ENCODE measurements around the gene HARS2.
"Not testable (repeated sequence)": the region's sequence is repeated elsewhere in the genome, so short reads cannot be mapped to it uniquely, and the experiment has no call there.

HARS2 gene

GRCh38 chr5:140700177-140701144 lies 9.2 kb downstream of the HARS2 start, which contains the start of gene ZMAT2:
Gene ZMAT2 (plus strand): TSS chr5:140700447. CDS start chr5:140700461, 14 bp downstream.
- DNase-seq (ENCODE audit: low read depth): peak; percentile 93

DNA sequence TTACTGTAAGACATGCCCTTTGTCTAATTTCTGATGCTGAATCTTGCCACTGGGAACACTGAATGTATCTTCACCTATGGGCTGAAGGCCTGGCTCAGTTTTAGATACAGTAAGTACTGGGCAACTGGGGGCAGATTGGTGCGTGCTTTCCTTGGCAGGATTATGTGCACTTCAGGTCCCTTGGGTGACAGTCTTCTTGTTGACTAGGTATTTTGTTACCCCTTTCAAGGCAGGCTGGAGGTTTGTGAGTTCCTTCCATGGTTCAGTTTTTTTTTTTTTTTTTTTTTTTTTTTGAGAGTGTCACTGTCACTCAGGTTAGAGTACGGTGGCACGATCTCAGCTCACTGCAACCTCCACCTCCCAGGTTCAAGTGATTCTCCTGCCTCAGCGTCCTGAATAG lies 16.6 kb downstream of the HARS2 start:
- DNase-seq (ENCODE audit: low read depth): no peak

GRCh38 chr5:140708787-140709186 lies 17.5 kb downstream of the HARS2 start:
- DNase-seq (ENCODE audit: low read depth): not testable (repeated sequence)

DNA sequence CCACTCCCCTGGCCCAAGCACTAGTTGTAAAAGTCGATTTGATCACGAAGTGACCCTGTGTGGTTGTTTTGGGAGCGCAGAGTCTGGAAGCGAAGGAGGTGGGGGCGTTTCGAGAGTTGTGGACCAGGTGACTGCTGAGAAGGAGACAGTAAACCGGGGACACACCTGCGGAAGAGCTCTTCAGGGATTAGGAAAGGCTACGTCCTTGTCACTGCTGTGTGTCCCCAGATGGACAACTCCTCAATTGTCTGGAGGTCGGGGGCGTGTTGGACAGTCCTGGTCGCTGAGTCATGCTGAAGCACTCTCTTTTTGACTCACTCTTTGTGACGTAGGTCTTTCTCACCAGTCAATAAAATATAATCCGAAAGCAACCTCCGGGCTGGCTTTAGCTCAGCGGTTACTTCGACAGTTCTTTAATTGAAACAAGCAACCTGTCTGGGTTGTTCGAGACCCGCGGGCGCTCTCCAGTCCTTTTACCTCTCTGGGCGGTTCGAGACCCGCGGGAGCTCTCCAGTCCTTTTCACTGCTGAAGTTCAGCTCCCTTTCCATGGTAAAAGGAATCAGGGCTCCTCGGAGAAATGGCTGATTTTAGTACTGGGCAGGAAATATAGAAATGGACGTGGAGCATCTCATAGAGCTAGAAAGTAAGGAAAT lies 19.8 kb downstream of the HARS2 start:
- peak; percentile 91 for DNase-seq (ENCODE audit: low read depth)

GRCh38 chr5:140711794-140712193 lies 20.5 kb downstream of the HARS2 start:
- DNase-seq (ENCODE audit: low read depth): no peak

GRCh38 chr5:140713562-140714094 lies 22.4 kb downstream of the HARS2 start:
- no peak for DNase-seq (ENCODE audit: low read depth)

DNA sequence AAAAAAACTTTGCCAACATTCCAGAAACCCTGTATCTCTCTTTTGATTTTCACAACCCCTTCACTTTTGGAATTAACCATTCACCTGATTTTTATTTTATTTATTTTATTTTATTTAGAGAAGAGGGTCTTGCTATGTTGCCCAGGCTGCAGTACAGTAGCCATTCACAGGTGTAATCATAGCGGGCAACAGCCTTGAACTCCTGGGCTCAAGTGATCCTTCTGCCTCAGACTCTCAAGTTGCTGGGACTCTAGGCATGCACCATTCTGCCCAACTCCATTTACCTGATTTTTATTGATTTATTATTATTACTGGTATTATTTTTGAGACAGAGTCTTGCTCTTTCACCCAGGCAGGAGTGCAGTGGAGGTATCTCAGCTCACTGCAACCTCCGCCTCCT lies 25.0 kb downstream of the HARS2 start:
- not testable (repeated sequence) for DNase-seq (ENCODE audit: low read depth)

DNA sequence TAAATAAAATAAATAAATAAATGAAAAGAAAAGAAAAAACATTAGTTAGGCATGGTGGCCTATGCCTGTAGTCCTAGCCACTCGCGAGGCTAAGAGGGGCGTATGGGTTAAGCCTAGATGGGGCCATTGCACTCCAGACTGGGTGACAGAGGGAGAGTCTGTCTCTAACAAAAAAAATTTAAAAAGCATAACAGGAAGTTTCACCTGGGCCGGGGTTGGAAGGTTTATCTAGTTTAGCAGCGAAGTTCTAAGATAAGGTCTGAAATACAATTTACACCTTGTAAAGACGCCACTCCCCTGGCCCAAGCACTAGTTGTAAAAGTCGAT lies 27.0 kb downstream of the HARS2 start:
- DNase-seq (ENCODE audit: low read depth): no peak

GRCh38 chr5:140720738-140721137 lies 29.5 kb downstream of the HARS2 start:
- not testable (repeated sequence) for DNase-seq (ENCODE audit: low read depth)

GRCh38 chr5:140721395-140721794 lies 30.1 kb downstream of the HARS2 start:
- DNase-seq (ENCODE audit: low read depth): not testable (repeated sequence)

- DNase-seq (ENCODE audit: low read depth): peak; percentile 87
Measured at GRCh38 chr5:140725799-140726471, 34.7 kb downstream of the HARS2 start.

- no peak for DNase-seq (ENCODE audit: low read depth)
Measured at GRCh38 chr5:140733098-140733497, 41.8 kb downstream of the HARS2 start.

DNA sequence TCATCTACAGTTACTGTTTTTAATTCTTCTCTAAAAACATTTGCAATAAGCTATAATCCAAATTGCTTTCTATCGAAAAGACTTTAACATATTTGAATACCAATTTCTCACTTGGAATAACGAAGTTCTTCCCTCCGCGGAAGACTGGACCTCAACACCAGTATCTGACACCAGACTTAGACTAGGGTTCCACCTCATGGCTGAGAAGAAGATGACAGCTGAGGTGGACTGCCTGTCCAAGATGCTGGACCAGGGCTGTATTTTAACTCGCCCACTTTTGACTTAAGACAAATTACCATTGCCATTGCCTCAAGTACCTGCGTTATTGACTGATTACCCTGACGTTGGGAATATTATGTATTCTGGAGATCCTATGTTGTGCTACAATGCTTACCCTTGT lies 43.1 kb downstream of the HARS2 start:
- no peak for DNase-seq (ENCODE audit: low read depth)

- no peak for DNase-seq (ENCODE audit: low read depth)
Measured at GRCh38 chr5:140737486-140737885, 46.2 kb downstream of the HARS2 start.

DNA sequence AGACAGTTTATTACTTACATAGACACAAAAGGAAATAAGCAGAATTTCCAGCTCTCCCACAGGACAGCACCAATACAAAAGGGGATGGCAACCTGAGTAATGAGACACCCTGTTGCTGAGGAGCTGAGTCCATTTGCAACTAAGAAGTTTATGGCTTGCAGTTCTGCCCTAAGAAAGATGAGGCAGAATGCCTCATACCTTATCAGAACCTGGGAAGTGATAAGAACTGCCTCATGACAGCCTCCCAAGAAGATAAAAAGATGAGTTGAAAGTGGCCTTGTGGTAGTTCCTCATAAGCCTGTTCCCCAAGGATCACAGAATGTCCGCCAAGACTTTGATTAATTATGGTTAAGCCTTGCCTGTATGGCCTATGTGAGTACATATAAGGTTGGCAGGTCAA lies 50.7 kb downstream of the HARS2 start:
- DNase-seq (ENCODE audit: low read depth): no peak

Data from GM04503 (cell line).